AG09309 (cell line): ENCODE data around the gene TAF5L.

Source experiments
- DNase-seq: peaks from one replicate; pipeline ENCODE4 v3.0.0-alpha.2; 2010; ENCODE audit warnings: low read depth
- H3K4me3 ChIP-seq: 2 replicates; pipeline ENCODE4 v1.5.1; 2011; ENCODE audit warnings: mild to moderate bottlenecking, low read depth, low read length, moderate library complexity; ENCODE audit not compliant: control insufficient read depth
- CTCF ChIP-seq: IDR thresholded peaks from 2 replicates; pipeline ENCODE4 v1.5.1; 2011; ENCODE audit warnings: mild to moderate bottlenecking, low read depth, low read length, inconsistent platforms; ENCODE audit not compliant: insufficient read depth, control insufficient read depth; ENCODE audit errors: missing control alignments

TAF5L gene

DNA sequence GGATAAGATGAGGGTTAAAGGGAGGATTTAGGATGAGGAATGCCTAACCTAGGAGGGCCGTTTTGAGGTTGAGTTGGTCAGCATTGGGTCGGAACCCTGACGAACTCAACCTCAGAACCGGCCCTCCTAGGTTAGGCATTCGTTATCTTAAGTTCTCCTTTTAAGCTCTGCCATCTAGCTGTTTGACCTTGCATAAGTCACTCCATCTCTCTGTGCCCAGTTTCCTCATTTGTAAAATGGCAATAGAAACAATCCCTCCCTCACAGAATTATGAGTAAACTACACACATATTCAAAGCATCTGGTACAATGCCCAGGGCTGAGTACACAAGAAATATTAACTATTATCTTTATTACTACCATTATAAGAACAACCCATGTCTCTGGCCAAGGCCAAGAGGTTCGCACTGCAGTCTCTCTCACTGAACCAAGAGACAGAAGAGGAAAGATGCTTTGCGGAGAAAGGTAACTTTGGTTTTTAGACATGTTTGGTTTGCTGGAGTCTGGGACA lies 72.2 kb downstream of the TAF5L start:
- DNase-seq: no peak
- no peak for TF ChIP-seq CTCF
- H3K4me3 ChIP-seq: no peak overlapping the region

DNA sequence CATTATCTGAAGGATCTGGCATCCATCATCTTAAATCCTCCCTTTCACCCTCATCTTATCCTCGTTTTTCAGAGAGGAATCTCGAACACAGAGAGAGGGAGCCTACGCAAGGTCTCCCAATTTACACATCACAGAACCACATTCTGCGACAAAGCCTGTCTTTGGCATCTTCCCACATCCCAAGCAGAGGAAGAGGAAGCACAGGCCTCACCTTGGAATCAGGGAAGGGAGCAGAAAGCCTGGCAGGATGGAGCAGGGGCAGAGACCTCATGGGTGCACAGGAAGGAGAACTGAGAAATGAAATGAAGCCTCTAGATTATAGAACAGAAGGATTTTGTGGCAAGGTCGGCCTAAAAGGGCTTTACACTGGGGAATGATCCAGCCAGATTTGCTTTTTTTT lies 73.2 kb downstream of the TAF5L start:
- no peak overlapping the region for H3K4me3 ChIP-seq
- TF ChIP-seq CTCF: no peak
- DNase-seq: no peak

DNA sequence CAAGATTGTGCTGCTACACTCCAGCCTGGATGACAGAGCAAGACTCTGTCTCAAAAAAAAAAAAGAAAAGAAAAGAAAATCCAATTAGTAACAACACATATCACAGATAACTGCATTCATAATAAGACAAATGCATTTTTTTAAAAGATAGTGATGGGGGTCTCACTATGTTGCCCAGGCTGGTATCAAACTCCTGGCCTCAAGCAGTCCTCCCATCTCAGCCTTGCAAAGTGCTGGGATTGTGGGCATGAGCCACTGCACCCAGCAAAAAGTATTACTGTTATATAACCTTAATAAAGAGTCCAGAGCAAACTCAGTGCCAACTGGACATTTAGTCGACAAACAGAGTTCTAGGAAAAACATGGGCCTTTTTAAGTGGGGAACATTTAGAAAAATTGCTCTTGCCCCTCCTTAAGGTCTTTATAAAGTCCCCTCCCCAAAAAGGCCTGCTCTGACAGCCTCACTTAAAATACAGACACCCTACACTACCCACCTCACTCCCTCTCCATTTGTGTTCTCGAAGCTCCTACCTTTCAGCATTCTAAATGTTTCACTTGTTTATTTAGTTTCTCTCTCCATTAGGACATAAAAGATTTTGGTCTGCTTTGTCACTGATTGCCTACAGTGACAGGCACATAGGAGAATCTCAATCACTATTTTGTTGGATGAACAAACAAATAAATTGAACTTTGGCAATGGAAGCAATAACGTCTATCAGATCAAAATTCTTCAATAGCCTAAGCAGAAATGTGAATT lies 74.9 kb downstream of the TAF5L start:
- no peak overlapping the region for H3K4me3 ChIP-seq
- DNase-seq: no peak
- TF ChIP-seq CTCF: no peak

DNA sequence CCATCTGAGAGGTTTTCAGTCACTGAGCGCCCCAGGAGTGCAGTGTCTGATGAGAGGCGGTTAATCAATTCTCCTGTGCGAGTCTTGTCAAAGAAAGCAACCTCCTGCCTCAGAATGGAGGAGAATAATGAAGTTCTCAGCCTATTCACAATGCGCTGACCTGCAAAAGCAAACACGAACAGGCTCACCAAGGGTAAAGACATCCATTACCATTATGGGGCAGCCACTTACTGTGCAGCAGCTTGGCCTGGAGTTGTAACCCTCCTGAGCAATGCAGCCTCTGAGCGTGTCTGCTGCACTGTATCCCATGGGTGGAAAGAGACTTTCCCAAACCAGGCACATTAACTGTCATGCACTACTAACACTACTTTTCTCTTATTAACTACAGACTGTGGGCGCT lies 78.4 kb downstream of the TAF5L start:
- no peak for TF ChIP-seq CTCF
- no peak for DNase-seq
- no peak overlapping the region for H3K4me3 ChIP-seq

DNA sequence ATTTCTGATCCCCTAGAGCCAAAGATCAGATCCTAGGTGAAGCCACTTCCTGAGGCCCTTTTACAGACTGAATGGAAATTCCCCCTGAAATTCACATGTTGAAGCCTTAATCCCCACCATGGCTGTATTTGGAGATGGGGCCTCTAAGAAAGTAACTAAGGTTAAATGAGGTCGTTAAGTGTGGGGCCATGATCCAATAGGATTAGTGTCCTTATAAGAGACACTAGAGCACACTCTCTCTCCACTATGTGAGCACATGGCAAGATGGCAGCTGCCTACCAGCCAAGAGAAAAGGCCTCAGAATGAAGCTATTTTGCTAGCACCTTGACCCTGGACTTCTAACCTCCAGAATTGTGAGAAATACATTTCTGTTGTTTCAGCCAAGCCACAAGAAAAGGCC lies 81.3 kb downstream of the TAF5L start:
- no peak for DNase-seq
- H3K4me3 ChIP-seq: no peak overlapping the region
- TF ChIP-seq CTCF: no peak
